ENCODE results near the gene SBNO2.

DNA sequence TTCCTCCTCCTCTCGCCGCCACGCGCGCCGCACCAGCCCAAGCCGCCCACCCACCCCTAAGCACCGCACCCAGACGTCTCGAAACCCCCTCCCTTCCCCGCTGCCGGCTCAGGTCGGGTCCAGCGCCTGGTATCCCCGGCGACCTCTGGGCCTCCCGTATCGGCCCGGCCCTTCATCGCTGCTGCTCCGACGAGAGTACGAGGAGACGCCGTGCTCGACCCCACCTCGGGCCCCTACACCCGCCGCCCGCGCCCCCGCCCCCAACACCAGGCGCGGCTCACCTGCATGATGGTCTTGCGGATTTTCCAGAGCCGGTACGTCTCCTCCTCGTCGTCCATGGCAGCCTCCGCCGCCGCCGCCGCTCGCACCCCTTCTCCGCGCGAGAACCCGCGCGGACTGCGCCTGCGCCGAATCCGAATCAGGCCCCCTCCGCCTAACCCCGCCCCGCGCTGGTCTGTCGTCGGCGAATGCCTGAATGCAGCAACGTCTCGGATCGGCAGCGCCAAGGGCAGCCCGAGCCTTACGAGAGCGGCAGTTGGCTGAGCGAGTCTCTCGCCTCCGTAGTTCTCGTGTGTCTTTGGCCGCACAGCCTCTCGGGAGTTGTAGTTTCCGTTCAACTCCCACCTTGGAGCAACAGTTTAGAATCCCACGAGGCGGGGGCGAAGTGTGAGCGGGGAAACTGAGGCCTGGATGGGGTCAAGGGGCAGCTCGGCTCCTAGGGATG lies 78.9 kb downstream of the SBNO2 start, which contains the start of gene POLR2E:
- TF ChIP-seq POLR2A (IDR thresholded peaks at IDR 0.05) (peak; percentile 88 to 92), CTCF (IDR thresholded peaks at IDR 0.05 in 4 of 5, conservative IDR thresholded peaks at IDR 0.05 in 1 of 5) (no peak)
